Nephron (organoid): ENCODE data around the gene BCAP29.

Experiments used
- H3K27ac Mint-ChIP-seq, 3 experiments: 2 replicates each; pipeline ENCODE4 v1.8.0; 2020; ENCODE audit warnings: mixed read lengths in 3 of 3, mild to moderate bottlenecking in 2 of 3, moderate library complexity in 1 of 3
- H3K27me3 Mint-ChIP-seq: 2 replicates; pipeline ENCODE4 v1.8.0; 2021; ENCODE audit warnings: low read depth, mild to moderate bottlenecking, moderate library complexity, mixed read lengths
- H3K36me3 Mint-ChIP-seq: 2 replicates; pipeline ENCODE4 v1.8.0; 2020; ENCODE audit warnings: low read depth, mixed read lengths
- H3K4me1 Mint-ChIP-seq: 2 replicates; pipeline ENCODE4 v1.8.0; 2020; ENCODE audit warnings: mixed read lengths
- H3K4me3 Mint-ChIP-seq, 3 experiments: 2 replicates each; pipeline ENCODE4 v1.8.0; 2020; ENCODE audit warnings: mild to moderate bottlenecking in 3 of 3, mixed read lengths in 3 of 3, moderate library complexity in 2 of 3
- H3K9me3 Mint-ChIP-seq: 2 replicates; pipeline ENCODE4 v1.8.0; 2020; ENCODE audit warnings: mixed read lengths
- TF ChIP-seq, protein P1 (sequence below), 3 experiments: fragments of 200-600 bp; sonication (generic); IDR thresholded peaks; one replicate each; pipeline ENCODE4 v1.5.0; 2021; ENCODE audit warnings: antibody characterized with exemption in 3 of 3; ENCODE audit not compliant: unreplicated experiment in 3 of 3

The BCAP29 gene

DNA sequence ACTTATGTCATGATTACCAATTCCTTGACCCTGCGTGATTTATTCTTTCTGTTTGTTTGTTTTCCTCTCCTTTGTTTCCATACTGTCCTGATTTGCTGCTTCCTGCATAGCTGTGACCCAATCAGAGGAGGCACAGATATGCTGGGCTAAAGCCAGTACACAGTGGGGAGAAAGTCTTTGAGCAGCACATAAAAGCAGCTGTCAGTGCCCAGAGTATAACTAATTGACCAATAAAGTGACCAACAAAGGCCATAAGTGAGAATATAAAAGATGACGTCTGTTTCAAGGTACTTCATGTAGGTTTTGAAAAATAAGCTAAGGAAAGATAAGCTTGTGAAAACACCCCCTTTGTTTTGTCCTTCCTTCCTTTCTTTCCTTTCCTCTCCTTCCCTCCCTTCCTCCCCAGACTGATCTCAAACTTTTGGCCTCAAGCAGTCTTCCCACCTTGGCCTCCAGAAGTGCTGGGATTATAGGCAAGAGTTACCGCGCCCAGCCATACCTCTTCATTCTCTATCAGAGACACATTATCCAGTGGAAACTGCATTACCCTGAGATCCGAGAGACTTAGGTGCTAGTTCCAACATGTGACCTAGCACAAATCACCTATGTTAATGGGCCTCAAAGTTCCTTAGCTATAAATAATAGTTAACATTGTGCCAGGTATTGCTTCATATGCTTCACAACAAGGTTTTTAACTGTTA is 17.0 kb downstream of the BCAP29 start:
- Mint-ChIP-seq H3K4me1 (peaks cover 22% of the 10 kb centered on the region), H3K27ac (peak overlapping the region; percentile 6 to 64 (median 43))
- TF ChIP-seq, protein P1, sequence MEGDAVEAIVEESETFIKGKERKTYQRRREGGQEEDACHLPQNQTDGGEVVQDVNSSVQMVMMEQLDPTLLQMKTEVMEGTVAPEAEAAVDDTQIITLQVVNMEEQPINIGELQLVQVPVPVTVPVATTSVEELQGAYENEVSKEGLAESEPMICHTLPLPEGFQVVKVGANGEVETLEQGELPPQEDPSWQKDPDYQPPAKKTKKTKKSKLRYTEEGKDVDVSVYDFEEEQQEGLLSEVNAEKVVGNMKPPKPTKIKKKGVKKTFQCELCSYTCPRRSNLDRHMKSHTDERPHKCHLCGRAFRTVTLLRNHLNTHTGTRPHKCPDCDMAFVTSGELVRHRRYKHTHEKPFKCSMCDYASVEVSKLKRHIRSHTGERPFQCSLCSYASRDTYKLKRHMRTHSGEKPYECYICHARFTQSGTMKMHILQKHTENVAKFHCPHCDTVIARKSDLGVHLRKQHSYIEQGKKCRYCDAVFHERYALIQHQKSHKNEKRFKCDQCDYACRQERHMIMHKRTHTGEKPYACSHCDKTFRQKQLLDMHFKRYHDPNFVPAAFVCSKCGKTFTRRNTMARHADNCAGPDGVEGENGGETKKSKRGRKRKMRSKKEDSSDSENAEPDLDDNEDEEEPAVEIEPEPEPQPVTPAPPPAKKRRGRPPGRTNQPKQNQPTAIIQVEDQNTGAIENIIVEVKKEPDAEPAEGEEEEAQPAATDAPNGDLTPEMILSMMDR (IDR thresholded peaks at IDR 0.05; ENCODE audit: unreplicated experiment in 3 of 3) = no peak

DNA sequence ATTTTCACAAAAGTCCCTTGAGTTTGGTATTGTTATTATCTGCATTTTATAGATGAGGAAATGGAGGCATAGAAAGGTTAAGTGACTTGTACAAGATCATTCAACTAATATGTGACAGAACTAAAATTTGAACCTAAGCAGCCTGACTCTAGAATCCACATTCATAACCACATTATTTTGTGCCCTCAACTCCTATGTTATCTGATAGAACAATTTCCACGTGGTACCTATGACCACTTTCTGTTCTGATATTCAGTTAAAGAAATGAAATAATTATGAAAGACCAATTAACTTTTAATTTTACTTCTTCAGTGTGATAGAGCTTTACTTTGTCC is 17.5 kb downstream of the BCAP29 start:
- TF ChIP-seq, protein P1 (IDR thresholded peaks at IDR 0.05; ENCODE audit: unreplicated experiment in 3 of 3) = no peak
- Mint-ChIP-seq H3K36me3 (peaks cover 36% of the 10 kb centered on the region), H3K27me3 (no peaks in the 10 kb centered on the region), H3K27ac (peak overlapping the region in 1 of 3 experiments; percentile 43), H3K4me1 (peaks cover 22% of the 10 kb centered on the region), H3K9me3 (no peaks in the 10 kb centered on the region), H3K4me3 (no peak overlapping the region)

More for the DNA sequence above, 17.0 kb downstream of the BCAP29 start:
- Mint-ChIP-seq H3K27me3 (no peaks in the 10 kb centered on the region), H3K9me3 (no peaks in the 10 kb centered on the region), H3K4me3 (no peak overlapping the region), H3K36me3 (peaks cover 36% of the 10 kb centered on the region)

DNA sequence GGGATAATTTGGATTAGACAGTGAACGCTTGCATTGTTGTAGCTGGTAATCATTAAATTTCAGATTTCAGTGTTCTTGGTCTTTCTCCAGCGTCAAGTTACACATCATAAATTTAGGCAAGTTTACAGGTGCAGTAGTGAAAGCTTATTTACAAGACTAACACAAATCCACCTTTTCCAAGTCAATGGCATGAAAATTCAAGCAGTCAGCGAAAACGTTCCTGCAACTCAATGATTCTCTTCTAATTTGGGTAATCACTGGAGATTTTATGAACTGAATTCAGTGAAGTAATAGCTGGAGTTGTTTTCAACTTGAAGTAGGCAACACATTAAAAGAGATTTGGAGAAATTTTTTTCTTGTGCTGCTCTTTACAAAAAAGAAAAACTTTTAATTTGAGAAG is 17.9 kb downstream of the BCAP29 start:
- H3K4me3 Mint-ChIP-seq = no peak overlapping the region
- TF ChIP-seq, protein P1 (IDR thresholded peaks at IDR 0.05; ENCODE audit: unreplicated experiment in 3 of 3) = no peak
- H3K4me1 Mint-ChIP-seq = peaks cover 22% of the 10 kb centered on the region
- no peaks in the 10 kb centered on the region for H3K27me3 Mint-ChIP-seq
- no peaks in the 10 kb centered on the region for H3K9me3 Mint-ChIP-seq
- peaks cover 36% of the 10 kb centered on the region for H3K36me3 Mint-ChIP-seq
- no peak overlapping the region for H3K27ac Mint-ChIP-seq

DNA sequence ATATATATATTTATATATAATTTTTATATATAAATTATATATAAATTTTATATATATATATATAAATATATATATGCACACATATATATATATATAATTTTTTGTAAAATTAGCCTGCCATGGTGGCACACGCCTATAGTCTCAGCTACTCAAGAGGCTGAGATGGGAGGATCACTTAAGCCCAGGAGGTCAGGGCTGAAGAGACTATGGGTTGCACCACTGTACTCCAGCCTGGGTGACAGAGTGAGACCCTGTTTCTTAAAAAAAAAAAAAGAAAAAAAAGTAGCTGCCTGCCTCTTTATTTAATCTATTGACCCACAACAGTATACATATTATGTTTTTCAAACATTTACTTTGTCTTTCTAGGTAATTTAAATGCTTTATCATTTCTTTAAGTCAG is 19.2 kb downstream of the BCAP29 start:
- Mint-ChIP-seq H3K4me1 (peaks cover 22% of the 10 kb centered on the region), H3K36me3 (peaks cover 27% of the 10 kb centered on the region), H3K4me3 (no peak overlapping the region), H3K9me3 (no peaks in the 10 kb centered on the region), H3K27ac (no peak overlapping the region), H3K27me3 (no peaks in the 10 kb centered on the region)
- TF ChIP-seq, protein P1 (IDR thresholded peaks at IDR 0.05; ENCODE audit: unreplicated experiment in 3 of 3) = no peak

DNA sequence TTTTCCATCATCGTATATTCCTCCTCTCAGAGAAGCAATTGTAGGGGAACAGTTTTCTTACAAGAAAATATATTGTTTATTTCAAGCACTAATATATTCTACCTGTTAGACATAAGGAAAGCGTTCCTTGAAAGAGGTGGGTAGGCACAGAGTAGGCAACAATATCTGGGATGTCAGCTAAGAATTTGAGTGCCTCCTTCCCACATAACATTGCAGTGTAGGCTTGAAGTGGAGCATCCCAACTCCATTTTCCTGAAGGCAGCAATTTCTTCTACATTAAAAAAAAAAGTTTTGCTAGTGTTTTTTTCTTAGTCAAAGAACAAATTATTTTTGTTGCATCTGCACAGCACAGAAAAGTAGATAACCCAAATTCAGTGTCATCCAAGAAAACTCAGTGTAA is 20.8 kb downstream of the BCAP29 start:
- no peak overlapping the region for H3K4me3 Mint-ChIP-seq
- H3K36me3 Mint-ChIP-seq = peaks cover 17% of the 10 kb centered on the region
- no peaks in the 10 kb centered on the region for H3K27me3 Mint-ChIP-seq
- no peaks in the 10 kb centered on the region for H3K9me3 Mint-ChIP-seq
- H3K4me1 Mint-ChIP-seq = peaks cover 11% of the 10 kb centered on the region
- TF ChIP-seq, protein P1 (IDR thresholded peaks at IDR 0.05; ENCODE audit: unreplicated experiment in 3 of 3) = no peak
- H3K27ac Mint-ChIP-seq = peak overlapping the region in 2 of 3 experiments; percentile 17 to 82

DNA sequence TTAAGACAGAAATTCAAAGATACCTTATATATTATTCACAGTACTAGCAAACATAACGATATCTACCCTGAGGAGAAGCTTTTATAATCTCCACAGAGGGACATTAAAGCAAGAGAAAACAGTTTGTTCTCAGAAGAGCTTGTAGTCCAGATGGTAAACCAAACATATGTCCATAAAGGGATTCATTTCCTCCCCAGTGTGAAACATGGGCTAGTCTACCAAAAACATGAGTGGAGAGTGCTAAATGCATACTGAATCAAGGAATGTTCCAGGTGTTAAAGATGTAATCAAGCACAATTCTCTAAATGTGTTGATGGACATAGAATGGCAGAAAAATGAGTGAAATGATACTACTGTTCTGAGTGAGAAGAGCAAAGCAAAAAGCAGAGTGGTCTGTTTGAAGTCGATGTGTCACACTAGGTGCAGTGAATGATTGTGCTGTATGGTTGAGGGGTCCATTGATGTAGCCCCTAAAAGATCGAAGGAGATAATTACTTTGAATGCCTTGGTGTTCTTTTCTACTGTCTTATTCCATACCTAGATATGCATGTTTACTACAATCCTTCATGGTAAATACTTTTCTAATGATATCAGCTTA is 25.3 kb downstream of the BCAP29 start:
- Mint-ChIP-seq H3K4me3 (no peak overlapping the region), H3K4me1 (peaks cover 24% of the 10 kb centered on the region), H3K27ac (no peak overlapping the region), H3K36me3 (peaks cover 8% of the 10 kb centered on the region), H3K27me3 (no peaks in the 10 kb centered on the region), H3K9me3 (no peaks in the 10 kb centered on the region)
- TF ChIP-seq, protein P1 (IDR thresholded peaks at IDR 0.05; ENCODE audit: unreplicated experiment in 3 of 3) = no peak
